GM23248 (cell line): ENCODE measurements around the gene LUC7L. TPM values are rescaled to one million over a fixed set of nuclear protein-coding genes. Genes with fewer than 3 reads are reported as not detected.
"Not testable (repeated sequence)": the region's sequence is repeated elsewhere in the genome, so short reads cannot be mapped to it uniquely, and the experiment has no call there.

Source experiments
- DNase-seq: peaks from one replicate; pipeline ENCODE4 v3.0.0-alpha.2; 2015
- H2AFZ ChIP-seq: fragments of 200-600 bp; sonication (generic); 2 replicates; pipeline ENCODE4 v1.6.1; 2016; ENCODE audit warnings: antibody characterized with exemption
- H3F3A ChIP-seq: fragments of 200-600 bp; sonication (generic); 2 replicates; pipeline ENCODE4 v1.6.1; 2016; ENCODE audit warnings: mild to moderate bottlenecking, antibody characterized with exemption, mixed run types; ENCODE audit not compliant: insufficient read depth
- H3K27ac ChIP-seq: fragments of 200-600 bp; sonication (generic); 2 replicates; pipeline ENCODE4 v1.5.1; 2016; ENCODE audit warnings: mild to moderate bottlenecking
- H3K27me3 ChIP-seq: fragments of 200-600 bp; sonication (generic); replicated peaks from 2 replicates; pipeline ENCODE4 v1.6.1; 2016; ENCODE audit warnings: mild to moderate bottlenecking; ENCODE audit not compliant: insufficient read depth
- H3K36me3 ChIP-seq: fragments of 200-600 bp; sonication (generic); 2 replicates; pipeline ENCODE4 v1.6.1; 2016; ENCODE audit warnings: low read depth, mild to moderate bottlenecking
- H3K4me1 ChIP-seq: fragments of 200-600 bp; sonication (generic); 2 replicates; pipeline ENCODE4 v1.6.1; 2016; ENCODE audit warnings: mild to moderate bottlenecking; ENCODE audit not compliant: insufficient read depth
- H3K4me2 ChIP-seq: fragments of 200-600 bp; sonication (generic); one replicate; pipeline ENCODE4 v1.6.1; 2016; ENCODE audit warnings: mild to moderate bottlenecking; ENCODE audit not compliant: unreplicated experiment
- H3K4me3 ChIP-seq: fragments of 200-600 bp; sonication (generic); 2 replicates; pipeline ENCODE4 v1.5.1; 2016; ENCODE audit warnings: mild to moderate bottlenecking
- H3K79me2 ChIP-seq: fragments of 200-600 bp; sonication (generic); 2 replicates; pipeline ENCODE4 v1.6.1; 2016; ENCODE audit warnings: mild to moderate bottlenecking; ENCODE audit not compliant: insufficient read depth
- H3K9ac ChIP-seq: fragments of 200-600 bp; sonication (generic); 2 replicates; pipeline ENCODE4 v1.6.1; 2016; ENCODE audit warnings: mild to moderate bottlenecking
- H3K9me2 ChIP-seq: fragments of 200-600 bp; sonication (generic); 2 replicates; pipeline ENCODE4 v1.6.1; 2016; ENCODE audit warnings: mixed run types, mild to moderate bottlenecking, moderate library complexity; ENCODE audit not compliant: insufficient read depth
- H3K9me3 ChIP-seq: fragments of 200-600 bp; sonication (generic); one replicate; pipeline ENCODE4 v1.6.1; 2017; ENCODE audit warnings: low read depth
- H4K20me1 ChIP-seq: fragments of 200-600 bp; sonication (generic); 2 replicates; pipeline ENCODE4 v1.6.0; 2016; ENCODE audit not compliant: insufficient read depth
- EZH2 ChIP-seq: fragments of 200-600 bp; sonication (generic); IDR thresholded peaks from 2 replicates; pipeline ENCODE4 v1.6.1; 2018; ENCODE audit warnings: antibody characterized with exemption, mild to moderate bottlenecking; ENCODE audit not compliant: insufficient read depth, poor library complexity, severe bottlenecking
- EZH2phosphoT487 ChIP-seq: fragments of 200-600 bp; sonication (generic); IDR thresholded peaks from 2 replicates; pipeline ENCODE4 v1.6.1; 2018; ENCODE audit warnings: antibody characterized with exemption, moderate library complexity, mild to moderate bottlenecking, low read depth; ENCODE audit not compliant: insufficient read depth
- WGBS, 2 experiments: methylation state at CpG; one replicate each; pipeline ENCODE4 v1.1.6; 2015 to 2017; ENCODE audit warnings: low lambda C conversion rate in 2 of 2, low coverage in 1 of 2; ENCODE audit errors: missing lambda C conversion rate in 2 of 2; 5-methylcytosine and 5-hydroxymethylcytosine counted together
- in situ Hi-C: fragments of 300-500 bp; cut with MboI; formaldehyde crosslinking; loops from 2 replicates; pipeline ENCODE4 v1.15.0; 2020
- polyA plus RNA-seq: library from polyadenylated mRNA; unstranded; fragments of >200 nt; fragmentation: Nextera tagmentation; extraction: Ambion mirVana; gene quantifications from 2 replicates; pipeline ENCODE4 v1.2.1, GENCODE V29; 2016
- total RNA-seq: library from RNA; depleted of rRNA; stranded (reverse); fragments of >200 nt; shearing (Covaris generic); gene quantifications from 2 replicates; pipeline ENCODE4 v1.2.3, GENCODE V29; 2014

The LUC7L gene
- total and polyA plus RNA-seq, 2 experiments from 2014 or later, result 37.3 to 49.6 TPM

DNA sequence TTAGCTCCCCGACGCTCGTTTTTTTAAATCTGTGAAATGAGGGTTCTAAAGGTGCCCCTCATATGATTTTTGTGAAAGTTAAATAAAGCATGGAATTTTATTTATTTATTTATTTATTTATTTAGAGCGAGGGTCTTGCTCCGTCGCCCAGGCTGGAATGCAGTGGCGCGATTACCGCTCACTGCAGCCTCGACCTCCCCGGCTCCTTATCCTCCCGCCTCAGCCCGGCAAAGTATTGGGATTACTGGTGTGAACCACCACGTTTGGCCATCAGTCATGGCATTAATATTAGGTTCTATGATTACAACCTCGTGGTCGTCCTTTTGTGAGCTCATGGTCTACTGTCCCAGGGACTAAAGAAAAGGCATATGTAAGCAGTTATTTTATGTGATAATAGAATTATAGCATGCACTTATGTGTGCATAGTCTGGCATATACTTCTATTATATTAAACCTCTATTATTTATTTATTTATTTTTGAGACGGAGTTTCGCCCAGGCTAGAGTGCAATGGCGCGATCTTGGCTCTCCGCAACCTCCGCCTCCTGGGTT is 557 bp upstream of the LUC7L start:
- Histone ChIP-seq H3K9ac (peak overlapping the region; percentile 94), H3K27me3 (no peaks in the 10 kb centered on the region), H3F3A (no peaks in the 10 kb centered on the region; the same call in 1 of the 2 replicates), H4K20me1 (peaks cover 18% of the 10 kb centered on the region; the same call in 1 of the 2 replicates), H3K4me2 (peak overlapping the region; percentile 95), H3K9me2 (no peaks in the 10 kb centered on the region), H3K79me2 (peaks cover 44% of the 10 kb centered on the region), H3K36me3 (peaks cover 15% of the 10 kb centered on the region; the same call in 1 of the 2 replicates), H2AFZ (peak overlapping the region; percentile 88), H3K9me3 (no peaks in the 10 kb centered on the region), H3K27ac (peak overlapping the region; percentile 94), H3K4me1 (peaks cover 10% of the 10 kb centered on the region), H3K4me3 (peak overlapping the region; percentile 95)
- 76 to 78% methylated on average over 22 of the region's 22 CpGs for WGBS, 2 experiments
- no peak for TF ChIP-seq EZH2
- TF ChIP-seq EZH2phosphoT487, result no peak
- in situ Hi-C loops, result no loop called here
- DNase-seq, result peak; percentile 37

DNA sequence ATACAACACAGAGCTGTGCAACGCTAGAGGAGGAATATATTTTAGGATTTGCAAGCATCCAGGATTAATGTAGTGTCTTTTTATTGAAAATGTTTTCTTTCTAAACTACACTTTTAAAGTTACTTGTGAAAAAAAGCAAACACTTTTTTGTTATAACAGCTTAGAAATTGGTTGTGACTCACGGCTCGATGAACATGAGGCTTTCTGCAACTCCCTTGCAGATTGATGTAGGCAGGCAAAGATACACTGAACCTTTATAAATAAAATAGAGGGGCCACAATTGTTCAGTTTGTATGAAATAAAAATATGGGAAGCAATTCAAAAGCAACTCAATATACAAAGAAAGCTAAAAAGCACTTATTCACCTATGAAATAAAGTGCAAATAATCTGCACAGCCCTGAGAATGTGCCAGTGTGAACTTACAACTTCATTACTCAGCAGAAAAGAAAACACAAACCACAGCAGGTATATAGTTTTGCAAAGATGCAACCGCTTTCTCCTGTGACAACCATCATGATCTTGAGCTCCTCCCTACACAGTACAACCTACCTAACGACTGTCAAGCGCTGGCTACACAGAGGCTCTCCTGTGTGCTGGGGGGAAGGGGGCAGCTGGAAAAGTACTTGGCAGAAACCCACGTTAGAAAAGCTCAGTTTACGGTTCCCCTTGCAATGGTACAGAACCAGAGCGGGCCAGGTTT is 948 bp downstream of the LUC7L start:
- H3K27ac ChIP-seq, result peak overlapping the region; percentile 94
- peaks cover 30% of the 10 kb centered on the region for H3K36me3 ChIP-seq
- TF ChIP-seq EZH2 (no peak), EZH2phosphoT487 (no peak)
- peak overlapping the region; percentile 94 for H3K9ac ChIP-seq
- peaks cover 59% of the 10 kb centered on the region for H3K79me2 ChIP-seq
- no peaks in the 10 kb centered on the region; the same call in 1 of the 2 replicates for H3F3A ChIP-seq
- no peaks in the 10 kb centered on the region for H3K9me3 ChIP-seq
- no peaks in the 10 kb centered on the region for H3K9me2 ChIP-seq
- H4K20me1 ChIP-seq, result peaks cover 18% of the 10 kb centered on the region; the same call in 1 of the 2 replicates
- peak overlapping the region; percentile 88 for H2AFZ ChIP-seq
- in situ Hi-C loops, result no loop called here
- H3K27me3 ChIP-seq, result no peaks in the 10 kb centered on the region
- peak overlapping the region; percentile 95 for H3K4me3 ChIP-seq
- peaks cover 10% of the 10 kb centered on the region for H3K4me1 ChIP-seq
- peak; percentile 54 for DNase-seq
- H3K4me2 ChIP-seq, result peak overlapping the region; percentile 95
- WGBS, 2 experiments, result 9 to 13% methylated on average over 9 of the region's 9 CpGs

DNA sequence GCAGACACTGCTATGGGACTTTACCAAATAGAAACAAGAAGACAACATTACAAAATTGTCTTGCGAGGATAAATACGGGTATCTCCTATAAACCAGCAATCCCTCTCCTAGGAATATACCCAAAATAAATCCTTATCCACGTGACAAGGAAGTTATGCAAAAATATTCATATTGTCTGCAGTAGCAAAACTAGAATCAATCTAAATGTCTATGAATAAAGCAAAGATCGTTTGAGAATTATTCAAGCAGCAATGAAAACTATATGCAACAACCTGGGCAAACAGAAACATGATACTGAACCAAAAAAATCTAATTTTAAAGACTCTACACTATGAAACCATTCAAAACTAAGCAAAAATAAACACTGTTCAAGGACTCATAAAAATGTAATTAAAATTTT is 9.2 kb downstream of the LUC7L start:
- H4K20me1 ChIP-seq, result no peaks in the 10 kb centered on the region
- WGBS, 2 experiments, result 83 to 87% methylated on average over 4 of the region's 4 CpGs
- H3K79me2 ChIP-seq, result peaks cover 100% of the 10 kb centered on the region

DNA sequence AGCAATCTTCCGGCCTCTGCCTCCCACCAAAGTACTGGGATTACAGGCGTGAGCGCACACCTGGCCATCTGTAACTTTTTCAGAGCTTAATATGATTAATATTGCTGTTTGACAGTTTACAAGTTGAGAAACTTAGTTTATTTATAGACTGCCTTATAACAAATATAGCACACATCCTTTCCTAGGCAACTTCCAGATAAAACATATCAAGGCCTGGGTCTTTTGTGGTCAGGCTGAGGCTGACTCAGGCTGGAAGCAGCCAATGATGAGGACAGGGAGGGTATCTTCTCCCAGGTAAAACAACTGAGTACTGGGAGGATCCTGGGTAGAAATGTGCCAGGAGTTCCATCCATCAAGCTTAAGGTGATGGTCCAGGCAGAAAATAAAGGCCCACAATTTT is 16.2 kb downstream of the LUC7L start:
- no peak for TF ChIP-seq EZH2phosphoT487
- no peak for TF ChIP-seq EZH2
- Histone ChIP-seq H3F3A (peaks cover 19% of the 10 kb centered on the region; the same call in 1 of the 2 replicates), H3K4me3 (no peak overlapping the region), H3K4me2 (no peak overlapping the region), H4K20me1 (no peaks in the 10 kb centered on the region; the same call in none of the 2 replicates), H3K79me2 (peaks cover 100% of the 10 kb centered on the region), H3K27ac (no peak overlapping the region), H3K4me1 (no peaks in the 10 kb centered on the region), H3K9me3 (no peaks in the 10 kb centered on the region), H3K27me3 (no peaks in the 10 kb centered on the region), H3K36me3 (peaks cover 26% of the 10 kb centered on the region), H2AFZ (no peak overlapping the region), H3K9me2 (no peaks in the 10 kb centered on the region), H3K9ac (no peak overlapping the region)
- WGBS, 2 experiments, result 98 to 99% methylated on average over 3 of the region's 3 CpGs
- DNase-seq, result no peak
- in situ Hi-C loops, result no loop called here

More for the DNA sequence above, 9.2 kb downstream of the LUC7L start:
- Histone ChIP-seq H3K9me3 (no peaks in the 10 kb centered on the region), H3K9ac (no peak overlapping the region), H3K4me2 (no peak overlapping the region), H3K36me3 (peaks cover 57% of the 10 kb centered on the region), H3K4me3 (no peak overlapping the region), H3F3A (peaks cover 11% of the 10 kb centered on the region), H3K27me3 (no peaks in the 10 kb centered on the region), H3K9me2 (no peaks in the 10 kb centered on the region), H2AFZ (no peak overlapping the region), H3K4me1 (no peaks in the 10 kb centered on the region), H3K27ac (no peak overlapping the region)
- no peak for DNase-seq
- TF ChIP-seq EZH2 (no peak), EZH2phosphoT487 (no peak)
- in situ Hi-C loops, result no loop called here

DNA sequence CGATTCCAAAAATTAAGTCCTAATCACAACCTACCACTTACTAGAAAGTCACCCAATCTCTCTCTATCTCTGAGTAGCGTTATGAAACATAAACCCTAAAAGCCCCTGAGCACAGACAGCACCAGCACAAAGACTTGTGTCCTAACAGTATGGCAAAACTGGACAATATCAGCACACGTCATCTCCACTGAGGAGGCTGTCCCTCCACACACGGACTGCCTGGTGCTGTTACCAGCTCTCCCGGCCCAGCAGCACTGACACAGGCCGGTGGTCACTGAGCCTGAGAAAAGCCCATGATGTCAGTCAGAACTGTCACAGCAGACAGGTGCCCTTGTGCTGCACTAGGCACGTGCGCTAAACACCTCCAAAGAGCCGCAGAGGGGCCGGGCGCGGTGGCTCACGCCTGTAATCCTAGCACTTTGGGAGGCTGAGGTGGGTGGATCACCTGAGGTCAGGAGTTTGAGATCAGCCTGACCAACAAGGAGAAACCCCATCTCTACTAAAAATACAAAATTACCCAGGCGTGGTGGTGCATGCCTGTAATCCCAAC is 17.5 kb downstream of the LUC7L start:
- H3K27me3 ChIP-seq, H3K4me3 ChIP-seq, H3K9me3 ChIP-seq, H3K9me2 ChIP-seq, H3K4me1 ChIP-seq, H3K4me2 ChIP-seq, H4K20me1 ChIP-seq, H3K27ac ChIP-seq, DNase-seq, in situ Hi-C loops, H3K9ac ChIP-seq, H2AFZ ChIP-seq: not testable (repeated sequence)
- Histone ChIP-seq H3K36me3 (peaks cover 29% of the 10 kb centered on the region), H3F3A (peaks cover 20% of the 10 kb centered on the region; the same call in 1 of the 2 replicates), H3K79me2 (peaks cover 98% of the 10 kb centered on the region)
- 91% methylated on average over 14 of the region's 14 CpGs for WGBS, 2 experiments

DNA sequence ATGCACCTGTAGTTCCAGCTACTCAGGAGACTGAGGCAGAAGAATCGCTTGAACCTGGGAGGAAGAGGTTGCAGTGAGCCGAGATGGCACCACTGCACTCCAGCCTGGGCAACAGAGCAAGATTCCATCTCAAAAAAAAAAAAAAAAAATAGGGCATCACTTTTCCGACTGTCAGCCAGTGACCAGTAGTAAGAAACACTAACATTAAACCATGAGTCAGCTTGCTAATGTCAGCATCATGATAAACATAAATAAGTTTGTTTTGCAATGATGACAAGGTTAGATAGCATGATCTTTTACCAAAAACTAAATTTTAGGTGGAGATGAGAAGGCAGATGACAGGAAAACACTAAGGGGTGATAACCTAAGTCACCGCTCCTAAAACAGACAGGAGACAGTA is 19.9 kb downstream of the LUC7L start:
- H3K4me1 ChIP-seq, H2AFZ ChIP-seq, H3K9me3 ChIP-seq, H3K9me2 ChIP-seq, H3K4me2 ChIP-seq, H3K27me3 ChIP-seq, H3K27ac ChIP-seq, H3K9ac ChIP-seq, H3K4me3 ChIP-seq, in situ Hi-C loops, H4K20me1 ChIP-seq: not testable (repeated sequence)
- 73 to 86% methylated on average over 4 of the region's 4 CpGs for WGBS, 2 experiments
- H3K36me3 ChIP-seq, result peaks cover 40% of the 10 kb centered on the region
- DNase-seq, result peak; percentile 16
- peaks cover 29% of the 10 kb centered on the region; the same call in 1 of the 2 replicates for H3F3A ChIP-seq
- H3K79me2 ChIP-seq, result peaks cover 86% of the 10 kb centered on the region
